Spinal cord (tissue), 10 donors: ENCODE measurements around the gene HEPACAM. TPM values are rescaled to one million over a fixed set of nuclear protein-coding genes. Genes with fewer than 3 reads are reported as not detected.
"Not testable (repeated sequence)": the region's sequence is repeated elsewhere in the genome, so short reads cannot be mapped to it uniquely, and the experiment has no call there.

Experiments used
- DNase-seq, 6 donors: peaks; one replicate each; pipeline versions ENCODE4 v3.0.0 to v3.0.0-alpha.2; 2013 to 2015; ENCODE audit warnings: low spot score in 6 of 6, low read depth in 4 of 6
- H3K27ac ChIP-seq: one replicate; pipeline ENCODE4 v1.5.1; 2013; ENCODE audit warnings: low read depth, low read length, control low read depth
- H3K27me3 ChIP-seq: one replicate; pipeline ENCODE4 v1.6.1; 2013; ENCODE audit warnings: low read length; ENCODE audit not compliant: control insufficient read depth, insufficient read depth
- H3K36me3 ChIP-seq: one replicate; pipeline ENCODE4 v1.6.1; 2013; ENCODE audit warnings: low read length; ENCODE audit not compliant: control insufficient read depth, insufficient read depth
- H3K4me1 ChIP-seq: one replicate; pipeline ENCODE4 v1.6.1; 2013; ENCODE audit warnings: low read length; ENCODE audit not compliant: control insufficient read depth, insufficient read depth
- H3K4me3 ChIP-seq: one replicate; pipeline ENCODE4 v1.5.1; 2013; ENCODE audit warnings: low read depth, low read length, control low read depth
- H3K9me3 ChIP-seq: one replicate; pipeline ENCODE4 v1.6.1; 2013; ENCODE audit warnings: low read length; ENCODE audit not compliant: control insufficient read depth, insufficient read depth
- WGBS: methylation state at CpG from one replicate; pipeline ENCODE4 v1.1.5; 2013; ENCODE audit warnings: missing lambda C conversion rate; ENCODE audit not compliant: insufficient coverage; 5-methylcytosine and 5-hydroxymethylcytosine counted together
- polyA plus RNA-seq, 2 donors: library from polyadenylated mRNA; unstranded; fragments of 120-200 nt; gene quantifications; one replicate each; pipeline ENCODE4 v1.2.1, GENCODE V29; 2013; ENCODE audit not compliant: insufficient read length in 2 of 2
- total RNA-seq, 2 donors: library from RNA; depleted of rRNA in 1 of 2; stranded (reverse); fragments of 120-200 nt in 1 of 2; fragments of >200 nt in 1 of 2; gene quantifications; one replicate each; pipeline versions ENCODE4 v1.2.3 to v1.2.4, GENCODE V29; 2013 to 2014
- donor health status: healthy.

HEPACAM gene
- total and polyA plus RNA-seq, 4 donors, result 31.1 to 129 (median 82.0) TPM

GRCh38 chr11:124968197-124968596, 32.4 kb upstream of the HEPACAM start:
- not testable (repeated sequence) for H3K36me3 ChIP-seq, H3K27ac ChIP-seq, DNase-seq, H3K27me3 ChIP-seq, H3K4me1 ChIP-seq, H3K4me3 ChIP-seq, H3K9me3 ChIP-seq
- WGBS, result 81% methylated on average over 13 of the region's 13 CpGs

DNA sequence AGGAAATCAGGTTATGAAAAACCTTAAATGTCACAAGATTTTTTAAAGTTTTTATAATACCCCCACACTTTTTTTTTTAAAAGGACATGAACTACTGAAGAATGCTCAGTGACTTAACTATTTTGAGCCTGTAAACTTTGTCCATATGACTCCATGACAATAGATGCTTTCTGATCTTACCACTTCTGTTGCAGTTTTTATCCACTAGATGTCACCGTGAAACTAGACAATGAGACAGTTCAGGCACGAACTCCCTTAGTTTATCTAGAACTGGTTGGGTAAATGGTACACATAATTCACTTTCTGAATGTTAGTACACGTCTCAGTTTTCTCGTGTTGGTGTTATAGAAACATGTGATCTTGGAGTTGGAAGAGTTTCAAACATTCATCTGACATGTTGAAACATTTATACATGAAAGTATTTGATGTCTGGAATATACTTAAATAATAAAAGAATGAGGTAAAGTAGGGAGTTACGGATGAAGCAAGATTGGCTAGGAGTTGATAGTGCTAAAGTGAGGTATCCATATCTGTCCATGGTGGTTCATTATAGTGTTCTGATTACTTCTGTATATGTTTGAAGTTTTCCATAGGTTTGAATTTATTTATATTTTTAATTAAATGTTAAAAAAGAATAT, 26.2 kb upstream of the HEPACAM start:
- no peaks in the 10 kb centered on the region for H3K27me3 ChIP-seq
- DNase-seq, result peak in 4 of 6 donors; percentile 51 to 95 (median 82)
- H3K4me3 ChIP-seq, result no peak overlapping the region
- WGBS, result no CpG with 5 or more reads among the region's 5 CpGs
- H3K9me3 ChIP-seq, result no peaks in the 10 kb centered on the region
- H3K4me1 ChIP-seq, result no peaks in the 10 kb centered on the region
- H3K27ac ChIP-seq, result no peak overlapping the region
- no peaks in the 10 kb centered on the region for H3K36me3 ChIP-seq

DNA sequence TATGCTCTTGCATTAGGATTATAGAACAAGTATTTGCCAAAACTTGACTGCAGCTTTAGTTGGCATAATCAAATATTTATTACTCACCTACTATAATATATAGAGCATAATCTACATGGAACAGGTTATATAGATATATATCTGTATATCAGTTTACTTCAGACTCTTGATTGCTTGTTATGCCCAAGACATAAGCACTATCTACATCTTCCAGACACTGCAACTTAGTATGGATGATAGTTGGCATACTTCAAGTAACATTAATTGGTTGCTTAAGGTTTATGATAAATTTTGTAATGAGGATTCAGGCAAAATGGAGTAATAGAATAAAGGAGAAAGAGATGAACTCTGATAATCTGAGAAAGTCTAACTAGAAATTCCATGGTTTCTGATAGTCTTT, 19.2 kb upstream of the HEPACAM start:
- DNase-seq, result no peak
- Histone ChIP-seq H3K36me3 (no peaks in the 10 kb centered on the region), H3K27ac (no peak overlapping the region), H3K4me3 (peak overlapping the region; percentile 85), H3K9me3 (peaks cover 1% of the 10 kb centered on the region), H3K27me3 (no peaks in the 10 kb centered on the region), H3K4me1 (peaks cover 8% of the 10 kb centered on the region)

GRCh38 chr11:124954590-124954955, 18.7 kb upstream of the HEPACAM start:
- Histone ChIP-seq H3K4me1 (peaks cover 8% of the 10 kb centered on the region), H3K36me3 (no peaks in the 10 kb centered on the region), H3K4me3 (peak overlapping the region; percentile 85), H3K9me3 (peaks cover 1% of the 10 kb centered on the region), H3K27ac (peak overlapping the region; percentile 77), H3K27me3 (no peaks in the 10 kb centered on the region)
- no peak for DNase-seq
- WGBS, result 25% methylated on average over 4 of the region's 6 CpGs

DNA sequence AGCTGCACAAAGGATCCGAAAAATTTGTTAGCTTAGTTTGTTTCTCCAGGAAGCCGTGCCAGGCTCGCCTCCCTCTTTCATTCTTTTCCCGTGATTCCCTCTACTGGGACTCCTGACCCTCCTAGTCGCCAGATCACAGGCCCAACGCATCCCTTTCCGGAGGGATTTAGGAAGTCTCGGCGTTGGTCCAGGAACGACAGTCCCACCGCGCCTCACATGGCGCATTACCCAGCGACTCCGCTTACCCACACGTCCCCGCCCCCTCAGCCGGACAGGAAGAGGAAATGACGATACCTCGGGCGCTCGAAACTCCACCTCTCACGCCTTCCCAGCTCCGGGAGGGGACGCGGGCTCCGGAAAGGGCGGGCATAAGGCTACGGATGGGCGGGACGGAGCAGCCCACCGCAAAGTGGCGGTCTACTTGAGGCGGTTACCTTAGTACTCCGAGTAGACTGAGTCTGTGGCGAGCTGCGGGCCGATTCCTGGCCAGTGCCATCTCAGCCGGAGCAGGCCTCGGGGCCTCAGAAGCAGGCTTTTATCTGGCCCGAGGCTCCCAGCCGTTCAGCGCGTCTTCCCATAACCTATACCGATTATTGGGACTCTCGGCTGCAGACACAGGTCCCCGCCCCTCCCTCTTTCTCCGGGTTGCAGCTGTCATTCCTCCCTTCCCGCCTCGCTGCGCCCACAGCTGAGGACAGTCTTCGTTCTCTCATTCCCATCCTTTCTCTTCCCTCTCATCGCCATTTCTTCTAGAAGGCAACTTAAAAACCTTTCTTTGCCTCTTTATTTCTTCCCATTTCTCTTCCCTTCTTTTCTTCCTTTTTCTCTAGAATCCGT, 18.1 kb upstream of the HEPACAM start, which contains the start of gene CCDC15:
TSS of gene CCDC15 (plus strand) at position 450 of the 837 bp plus-strand sequence. CDS start 531 bp downstream, outside the sequence.
- H3K9me3 ChIP-seq, result peaks cover 1% of the 10 kb centered on the region
- peak in 5 of 6 donors; percentile 93 to 100 (median 97) for DNase-seq
- no peaks in the 10 kb centered on the region for H3K27me3 ChIP-seq
- 0% methylated on average over 53 of the region's 54 CpGs for WGBS
- peak within 1 kb of the TSS; percentile 85 for H3K4me3 ChIP-seq
- H3K27ac ChIP-seq, result peak within 1 kb of the TSS; percentile 92
- H3K36me3 ChIP-seq, result no peaks in the 10 kb centered on the region
- peaks cover 8% of the 10 kb centered on the region for H3K4me1 ChIP-seq

- no CpG with 5 or more reads among the region's 3 CpGs for WGBS
- no peak overlapping the region for H3K27ac ChIP-seq
- no peaks in the 10 kb centered on the region for H3K36me3 ChIP-seq
These were observed 15.5 kb upstream of the HEPACAM start for GRCh38 chr11:124951341-124951740.

DNA sequence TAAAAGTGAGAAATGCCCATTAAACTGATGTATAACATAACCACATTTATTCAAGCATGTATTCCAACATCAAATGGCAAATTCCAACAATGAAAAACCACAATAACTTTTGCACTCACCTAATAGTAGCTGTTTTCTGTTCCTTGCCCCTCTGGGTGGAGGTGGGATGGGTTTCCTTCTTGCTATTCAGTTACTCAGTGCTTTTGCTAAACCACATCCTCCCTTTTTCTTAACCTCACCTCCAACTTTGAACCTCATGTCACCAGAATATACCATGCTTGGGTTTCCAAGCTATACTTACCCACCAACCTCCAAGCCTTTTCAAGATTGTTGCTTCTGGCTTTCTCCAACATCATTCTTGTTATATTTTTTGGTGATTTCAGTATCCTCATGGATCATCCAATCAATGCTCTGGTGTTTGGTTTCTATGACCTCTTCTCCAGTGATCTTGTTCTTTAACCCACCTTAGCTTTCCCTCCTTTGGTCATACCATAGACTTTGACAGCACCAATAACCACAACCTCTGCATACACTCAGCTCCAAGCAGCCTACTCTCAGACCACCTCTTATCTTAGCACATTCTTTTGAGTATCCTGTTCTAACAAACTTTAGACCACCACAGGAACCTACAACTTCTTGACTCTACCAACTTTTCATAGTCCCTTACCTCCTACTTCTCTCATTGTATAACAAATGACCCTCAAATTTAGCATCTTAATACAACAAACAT, 14.9 kb upstream of the HEPACAM start:
- H3K4me1 ChIP-seq, result peaks cover 19% of the 10 kb centered on the region

More at GRCh38 chr11:124951341-124951740, 15.5 kb upstream of the HEPACAM start:
- Histone ChIP-seq H3K4me3 (no peak overlapping the region), H3K27me3 (no peaks in the 10 kb centered on the region), H3K9me3 (peaks cover 1% of the 10 kb centered on the region), H3K4me1 (peaks cover 19% of the 10 kb centered on the region)
- no peak for DNase-seq

DNA sequence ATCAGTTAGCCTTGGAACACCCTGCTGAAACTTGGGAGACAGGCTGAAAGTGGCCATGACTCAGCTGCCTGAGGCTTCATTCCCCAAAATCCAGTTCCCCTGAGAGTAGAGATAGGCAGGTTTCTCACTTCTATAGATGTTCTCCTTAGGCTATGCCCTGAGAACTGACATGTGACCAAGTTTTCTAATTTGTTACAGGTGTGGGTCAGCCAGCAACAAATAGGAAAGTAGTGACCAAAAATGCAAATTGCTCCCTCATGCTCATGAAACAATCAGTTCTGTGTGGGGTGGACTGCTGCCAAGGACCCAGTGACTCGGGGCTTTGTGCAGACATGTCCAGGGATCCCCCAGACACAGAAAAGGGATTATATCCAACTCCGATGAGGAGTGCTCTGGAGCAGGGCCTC, 10.9 kb upstream of the HEPACAM start:
- H3K27me3 ChIP-seq, result no peaks in the 10 kb centered on the region
- H3K4me3 ChIP-seq, result no peak overlapping the region
- peaks cover 18% of the 10 kb centered on the region for H3K4me1 ChIP-seq
- peak in 2 of 6 donors; percentile 45 to 61 for DNase-seq
- H3K9me3 ChIP-seq, result peaks cover 1% of the 10 kb centered on the region
- H3K27ac ChIP-seq, result peak overlapping the region; percentile 72
- no peaks in the 10 kb centered on the region for H3K36me3 ChIP-seq
- WGBS, result 25% methylated on average over 1 of the region's 2 CpGs

More for the DNA sequence above, 14.9 kb upstream of the HEPACAM start:
- H3K27me3 ChIP-seq, result no peaks in the 10 kb centered on the region
- H3K36me3 ChIP-seq, result no peaks in the 10 kb centered on the region
- H3K4me3 ChIP-seq, result no peak overlapping the region
- no peak overlapping the region for H3K27ac ChIP-seq
- no peak for DNase-seq
- H3K9me3 ChIP-seq, result peaks cover 1% of the 10 kb centered on the region

GRCh38 chr11:124945826-124946225, 10.0 kb upstream of the HEPACAM start:
- peaks cover under 1% of the 10 kb centered on the region for H3K9me3 ChIP-seq
- no peak overlapping the region for H3K4me3 ChIP-seq
- 90% methylated on average over 4 of the region's 6 CpGs for WGBS
- peaks cover 18% of the 10 kb centered on the region for H3K4me1 ChIP-seq
- no peak overlapping the region for H3K27ac ChIP-seq
- no peaks in the 10 kb centered on the region for H3K27me3 ChIP-seq
- DNase-seq, result no peak
- no peaks in the 10 kb centered on the region for H3K36me3 ChIP-seq
